Naive thymus-derived CD4-positive, alpha-beta T cell (primary cell): ENCODE data around the gene TSKS. TPM values are rescaled to one million over a fixed set of nuclear protein-coding genes. Genes with fewer than 3 reads are reported as not detected.
A peak's percentile ranks its signal among the peaks of the same experiment; 100 is the strongest.

Experiments
- ATAC-seq: fragments of 150-1000 bp; cut with Tn5 transposase; 2 replicates; pipeline ENCODE4 v1.10.0; 2021; ENCODE audit warnings: mild to moderate bottlenecking, moderate library complexity
- CTCF ChIA-PET: fragments of 350-600 bp; sonication (Branson Sonifier 250); formaldehyde crosslinking; loops from one replicate; lab custom pipeline; 2021; ENCODE audit warnings: antibody characterized with exemption; lab: Charles Lee
- POLR2A ChIA-PET: fragments of 350-600 bp; sonication (Branson Sonifier 250); formaldehyde crosslinking; loops from one replicate; lab custom pipeline; 2021; ENCODE audit warnings: antibody characterized with exemption, inconsistent platforms; lab: Charles Lee
- DNase-seq, 9 donors: peaks; one replicate each; pipeline versions ENCODE4 v3.0.0 to v3.0.0-alpha.2; 2020 to 2022; ENCODE audit warnings: mixed read lengths in 1 of 9
- H3K27ac ChIP-seq: one replicate; pipeline ENCODE4 v1.7.0; 2013; ENCODE audit warnings: mild to moderate bottlenecking, low read depth, low read length, moderate library complexity
- H3K27me3 ChIP-seq, 2 donors: one replicate each; pipeline ENCODE4 v1.7.0; 2013; ENCODE audit warnings: low read length in 2 of 2, mild to moderate bottlenecking in 2 of 2, moderate library complexity in 2 of 2; ENCODE audit not compliant: control insufficient read depth in 2 of 2, insufficient read depth in 2 of 2
- H3K36me3 ChIP-seq, 3 experiments: 1 replicate in 2 of 3; 2 replicates in 1 of 3; pipeline ENCODE4 v1.7.0; 2013; ENCODE audit warnings: low read length in 3 of 3, mild to moderate bottlenecking in 3 of 3, moderate library complexity in 1 of 3; ENCODE audit not compliant: insufficient read depth in 3 of 3, control insufficient read depth in 2 of 3
- H3K4me1 ChIP-seq, 2 donors: one replicate each; pipeline ENCODE4 v1.7.0; 2013; ENCODE audit warnings: low read length in 2 of 2, mild to moderate bottlenecking in 2 of 2, moderate library complexity in 1 of 2; ENCODE audit not compliant: control insufficient read depth in 2 of 2, insufficient read depth in 2 of 2
- H3K4me3 ChIP-seq: 2 replicates; pipeline ENCODE4 v1.7.0; 2013; ENCODE audit warnings: mild to moderate bottlenecking, low read length
- H3K9me3 ChIP-seq, 3 experiments: 1 replicate in 2 of 3; 2 replicates in 1 of 3; pipeline ENCODE4 v1.7.0; 2013; ENCODE audit warnings: low read length in 3 of 3; ENCODE audit not compliant: control insufficient read depth in 2 of 3
- H3K27ac Mint-ChIP-seq, 9 donors: one replicate each; pipeline ENCODE4 v1.8.0; 2020 to 2022; ENCODE audit warnings: mixed read lengths in 9 of 9, mild to moderate bottlenecking in 8 of 9, moderate library complexity in 5 of 9, inconsistent platforms in 2 of 9
- H3K27me3 Mint-ChIP-seq, 5 donors: one replicate each; pipeline ENCODE4 v1.8.0; 2021 to 2022; ENCODE audit warnings: mixed read lengths in 5 of 5, mild to moderate bottlenecking in 1 of 5
- H3K36me3 Mint-ChIP-seq, 5 donors: one replicate each; pipeline ENCODE4 v1.8.0; 2020 to 2022; ENCODE audit warnings: mixed read lengths in 5 of 5, mild to moderate bottlenecking in 3 of 5, inconsistent platforms in 1 of 5
- H3K4me1 Mint-ChIP-seq, 7 donors: one replicate each; pipeline ENCODE4 v1.8.0; 2020 to 2022; ENCODE audit warnings: mixed read lengths in 7 of 7, mild to moderate bottlenecking in 3 of 7, inconsistent platforms in 1 of 7
- H3K4me3 Mint-ChIP-seq, 10 donors: one replicate each; pipeline ENCODE4 v1.8.0; 2020 to 2022; ENCODE audit warnings: mild to moderate bottlenecking in 10 of 10, mixed read lengths in 10 of 10, moderate library complexity in 6 of 10, inconsistent platforms in 2 of 10
- H3K9me3 Mint-ChIP-seq, 11 donors: one replicate each; pipeline ENCODE4 v1.8.0; 2020 to 2022; ENCODE audit warnings: mixed read lengths in 11 of 11, mild to moderate bottlenecking in 4 of 11, inconsistent platforms in 1 of 11, moderate library complexity in 1 of 11
- intact Hi-C, 2 donors: fragments of 100-400 bp; cut with micrococcal nuclease; formaldehyde crosslinking; loops; one replicate each; pipeline ENCODE4 v1.15.1; 2023
- polyA plus RNA-seq, 2 donors: library from polyadenylated mRNA; unstranded; fragments of 300-500 nt; fragmentation: Illumina TruSeq; gene quantifications; one replicate each; pipeline ENCODE4 v1.2.3, GENCODE V29; 2021
- total RNA-seq, 6 experiments: library from RNA in 5 of 6; stranded (reverse) in 5 of 6; gene quantifications; 1 replicate in 5 of 6; 2 replicates in 1 of 6; pipeline ENCODE4 v1.2.3 and lab custom pipeline; 2021 to 2026

TSKS gene
- total and polyA plus RNA-seq, 7 experiments from 2014 or later, result 0.51 to 3.6 (median 1.5) TPM

GRCh38 chr19:49779731-49780555 is 16.8 kb upstream of the TSKS start:
- intact Hi-C loops, result no loop called here
- POLR2A ChIA-PET, result no interaction called here

GRCh38 chr19:49776371-49776764 is 13.3 kb upstream of the TSKS start:
- H3K4me1 ChIP-seq, result no peaks in the 10 kb centered on the region
- Mint-ChIP-seq H3K36me3 (peaks cover 0 to 14% (median 4%) of the 10 kb centered on the region in 5 donors), H3K9me3 (no peaks in the 10 kb centered on the region), H3K4me1 (peaks cover 19 to 47% (median 29%) of the 10 kb centered on the region in 7 donors), H3K27me3 (no peaks in the 10 kb centered on the region), H3K27ac (peak overlapping the region in 4 of 9 donors; percentile 25 to 74 (median 64)), H3K4me3 (no peak overlapping the region)
- H3K27ac ChIP-seq, result no peak overlapping the region
- no peak overlapping the region for H3K4me3 ChIP-seq
- DNase-seq (no peak), ATAC-seq (no peak)
- ChIA-PET POLR2A (interaction anchor here (0.8 kb wide), 1 partner anchor 10 kb away, joined by 3 read pairs; the partner anchor contains the start of gene AP2A1), CTCF (no interaction called here)
- no peaks in the 10 kb centered on the region for H3K27me3 ChIP-seq
- intact Hi-C loops, result no loop called here
- H3K9me3 ChIP-seq, result no peaks in the 10 kb centered on the region
- peaks cover 0 to 8% (median 0%) of the 10 kb centered on the region in 3 experiments for H3K36me3 ChIP-seq

More at GRCh38 chr19:49779731-49780555, 16.8 kb upstream of the TSKS start:
- peaks cover 7 to 27% (median 20%) of the 10 kb centered on the region in 5 donors for H3K36me3 Mint-ChIP-seq
- Histone ChIP-seq H3K27me3 (no peaks in the 10 kb centered on the region), H3K36me3 (peaks cover 6 to 28% (median 9%) of the 10 kb centered on the region in 3 experiments), H3K27ac (no peak overlapping the region), H3K4me3 (no peak overlapping the region), H3K4me1 (no peaks in the 10 kb centered on the region), H3K9me3 (no peaks in the 10 kb centered on the region)
- H3K4me3 Mint-ChIP-seq, result no peak overlapping the region
- CTCF ChIA-PET, result no interaction called here
- DNase-seq (no peak), ATAC-seq (peak; percentile 53)
- no peaks in the 10 kb centered on the region for H3K27me3 Mint-ChIP-seq
- peaks cover 11 to 32% (median 17%) of the 10 kb centered on the region in 7 donors for H3K4me1 Mint-ChIP-seq
- H3K27ac Mint-ChIP-seq, result peak overlapping the region in 5 of 9 donors; percentile 16 to 77 (median 67)
- H3K9me3 Mint-ChIP-seq, result no peaks in the 10 kb centered on the region

GRCh38 chr19:49775742-49776370 is 12.8 kb upstream of the TSKS start:
- Histone ChIP-seq H3K4me3 (no peak overlapping the region), H3K36me3 (peaks cover 0 to 8% (median 0%) of the 10 kb centered on the region in 3 experiments), H3K9me3 (no peaks in the 10 kb centered on the region), H3K4me1 (no peaks in the 10 kb centered on the region), H3K27me3 (no peaks in the 10 kb centered on the region), H3K27ac (no peak overlapping the region)
- no peaks in the 10 kb centered on the region for H3K9me3 Mint-ChIP-seq
- H3K27me3 Mint-ChIP-seq, result no peaks in the 10 kb centered on the region
- CTCF ChIA-PET, result no interaction called here
- ATAC-seq (no peak), DNase-seq (no peak)
- H3K36me3 Mint-ChIP-seq, result peaks cover 0 to 9% (median 4%) of the 10 kb centered on the region in 5 donors
- POLR2A ChIA-PET, result interaction anchor here (0.8 kb wide), 1 partner anchor 9 kb away, joined by 3 read pairs; the partner anchor contains the start of gene AP2A1
- intact Hi-C loops, result no loop called here
- H3K4me1 Mint-ChIP-seq, result peaks cover 15 to 43% (median 26%) of the 10 kb centered on the region in 7 donors
- peak overlapping the region in 4 of 9 donors; percentile 25 to 74 (median 64) for H3K27ac Mint-ChIP-seq
- no peak overlapping the region for H3K4me3 Mint-ChIP-seq

GRCh38 chr19:49774969-49775368 is 11.9 kb upstream of the TSKS start:
- peak overlapping the region in 2 of 9 donors; percentile 31 to 67 for H3K27ac Mint-ChIP-seq

GRCh38 chr19:49773663-49774350 is 10.7 kb upstream of the TSKS start:
- CTCF ChIA-PET, result no interaction called here
- Mint-ChIP-seq H3K9me3 (no peaks in the 10 kb centered on the region), H3K36me3 (peaks cover 0 to 12% (median 7%) of the 10 kb centered on the region in 5 donors), H3K4me1 (peaks cover 18 to 45% (median 23%) of the 10 kb centered on the region in 7 donors), H3K4me3 (peak overlapping the region in 1 of 10 donors; percentile 20), H3K27me3 (no peaks in the 10 kb centered on the region), H3K27ac (peak overlapping the region in 4 of 9 donors; percentile 10 to 38 (median 17))
- no peaks in the 10 kb centered on the region for H3K27me3 ChIP-seq
- no peaks in the 10 kb centered on the region for H3K9me3 ChIP-seq
- ATAC-seq, result no peak
- H3K4me1 ChIP-seq, result no peaks in the 10 kb centered on the region
- DNase-seq, result no peak
- POLR2A ChIA-PET, result no interaction called here
- intact Hi-C loops, result no loop called here
- no peak overlapping the region for H3K27ac ChIP-seq
- peaks cover 0 to 8% (median 0%) of the 10 kb centered on the region in 3 experiments for H3K36me3 ChIP-seq
- H3K4me3 ChIP-seq, result no peak overlapping the region

More at GRCh38 chr19:49774969-49775368, 11.9 kb upstream of the TSKS start:
- Histone ChIP-seq H3K36me3 (peaks cover 0 to 8% (median 0%) of the 10 kb centered on the region in 3 experiments), H3K27ac (no peak overlapping the region), H3K4me1 (no peaks in the 10 kb centered on the region), H3K27me3 (no peaks in the 10 kb centered on the region), H3K4me3 (no peak overlapping the region), H3K9me3 (no peaks in the 10 kb centered on the region)
- ATAC-seq (no peak), DNase-seq (no peak)
- intact Hi-C loops, result no loop called here
- ChIA-PET POLR2A (no interaction called here), CTCF (no interaction called here)
- Mint-ChIP-seq H3K27me3 (no peaks in the 10 kb centered on the region), H3K9me3 (no peaks in the 10 kb centered on the region), H3K36me3 (peaks cover 0 to 12% (median 4%) of the 10 kb centered on the region in 5 donors), H3K4me3 (no peak overlapping the region), H3K4me1 (peaks cover 14 to 41% (median 22%) of the 10 kb centered on the region in 7 donors)

GRCh38 chr19:49772850-49773432 is 9.8 kb upstream of the TSKS start:
- CTCF ChIA-PET, result no interaction called here
- H3K27ac Mint-ChIP-seq, result peak overlapping the region in 1 of 9 donors; percentile 38

More at GRCh38 chr19:49772850-49773432, 9.8 kb upstream of the TSKS start:
- no peaks in the 10 kb centered on the region for H3K27me3 ChIP-seq
- peaks cover 2 to 8% of the 10 kb centered on the region in 2 donors for H3K4me1 ChIP-seq
- no peak for ATAC-seq
- intact Hi-C loops, result no loop called here
- H3K27ac ChIP-seq, result no peak overlapping the region
- H3K36me3 Mint-ChIP-seq, result peaks cover 0 to 12% (median 7%) of the 10 kb centered on the region in 5 donors
- no peaks in the 10 kb centered on the region for H3K9me3 Mint-ChIP-seq
- peaks cover 26 to 53% (median 31%) of the 10 kb centered on the region in 7 donors for H3K4me1 Mint-ChIP-seq
- no peak for DNase-seq
- POLR2A ChIA-PET, result no interaction called here
- H3K9me3 ChIP-seq, result no peaks in the 10 kb centered on the region
- H3K4me3 ChIP-seq, result no peak overlapping the region
- H3K36me3 ChIP-seq, result peaks cover 0 to 8% (median 0%) of the 10 kb centered on the region in 3 experiments
- H3K4me3 Mint-ChIP-seq, result peak overlapping the region in 1 of 10 donors; percentile 41
- H3K27me3 Mint-ChIP-seq, result no peaks in the 10 kb centered on the region
